ENCODE results near the gene PATJ.

DNA sequence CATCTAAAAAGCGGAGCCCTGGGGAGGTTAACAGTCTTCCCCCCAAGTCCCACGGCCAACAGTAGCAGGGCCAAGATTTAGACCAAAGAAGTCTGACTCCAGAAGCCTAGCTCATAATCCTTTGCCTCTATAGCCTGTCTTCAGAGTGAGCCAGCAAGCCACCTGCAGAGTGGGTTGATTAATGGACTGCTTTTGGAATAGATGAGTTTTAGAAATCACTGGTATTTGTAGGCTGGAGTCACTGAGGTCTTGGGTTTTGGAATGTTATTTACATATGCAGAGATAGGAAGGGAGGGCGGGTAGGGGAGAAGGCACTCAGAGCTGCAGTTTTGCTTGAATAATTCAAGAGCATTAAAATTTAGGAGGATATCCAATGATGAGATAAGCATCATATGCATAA, 361.6 kb downstream of the PATJ start:
- TF ChIP-seq, protein P1, sequence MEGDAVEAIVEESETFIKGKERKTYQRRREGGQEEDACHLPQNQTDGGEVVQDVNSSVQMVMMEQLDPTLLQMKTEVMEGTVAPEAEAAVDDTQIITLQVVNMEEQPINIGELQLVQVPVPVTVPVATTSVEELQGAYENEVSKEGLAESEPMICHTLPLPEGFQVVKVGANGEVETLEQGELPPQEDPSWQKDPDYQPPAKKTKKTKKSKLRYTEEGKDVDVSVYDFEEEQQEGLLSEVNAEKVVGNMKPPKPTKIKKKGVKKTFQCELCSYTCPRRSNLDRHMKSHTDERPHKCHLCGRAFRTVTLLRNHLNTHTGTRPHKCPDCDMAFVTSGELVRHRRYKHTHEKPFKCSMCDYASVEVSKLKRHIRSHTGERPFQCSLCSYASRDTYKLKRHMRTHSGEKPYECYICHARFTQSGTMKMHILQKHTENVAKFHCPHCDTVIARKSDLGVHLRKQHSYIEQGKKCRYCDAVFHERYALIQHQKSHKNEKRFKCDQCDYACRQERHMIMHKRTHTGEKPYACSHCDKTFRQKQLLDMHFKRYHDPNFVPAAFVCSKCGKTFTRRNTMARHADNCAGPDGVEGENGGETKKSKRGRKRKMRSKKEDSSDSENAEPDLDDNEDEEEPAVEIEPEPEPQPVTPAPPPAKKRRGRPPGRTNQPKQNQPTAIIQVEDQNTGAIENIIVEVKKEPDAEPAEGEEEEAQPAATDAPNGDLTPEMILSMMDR (IDR thresholded peaks at IDR 0.05; ENCODE audit: insufficient read depth, low read length): no peak
- TF ChIP-seq GABPA (IDR thresholded peaks at IDR 0.05; ENCODE audit: low read depth) (no peak), POLR2AphosphoS5 (IDR thresholded peaks at IDR 0.05; ENCODE audit: low read depth) (no peak)
- TF ChIP-seq, protein P2, sequence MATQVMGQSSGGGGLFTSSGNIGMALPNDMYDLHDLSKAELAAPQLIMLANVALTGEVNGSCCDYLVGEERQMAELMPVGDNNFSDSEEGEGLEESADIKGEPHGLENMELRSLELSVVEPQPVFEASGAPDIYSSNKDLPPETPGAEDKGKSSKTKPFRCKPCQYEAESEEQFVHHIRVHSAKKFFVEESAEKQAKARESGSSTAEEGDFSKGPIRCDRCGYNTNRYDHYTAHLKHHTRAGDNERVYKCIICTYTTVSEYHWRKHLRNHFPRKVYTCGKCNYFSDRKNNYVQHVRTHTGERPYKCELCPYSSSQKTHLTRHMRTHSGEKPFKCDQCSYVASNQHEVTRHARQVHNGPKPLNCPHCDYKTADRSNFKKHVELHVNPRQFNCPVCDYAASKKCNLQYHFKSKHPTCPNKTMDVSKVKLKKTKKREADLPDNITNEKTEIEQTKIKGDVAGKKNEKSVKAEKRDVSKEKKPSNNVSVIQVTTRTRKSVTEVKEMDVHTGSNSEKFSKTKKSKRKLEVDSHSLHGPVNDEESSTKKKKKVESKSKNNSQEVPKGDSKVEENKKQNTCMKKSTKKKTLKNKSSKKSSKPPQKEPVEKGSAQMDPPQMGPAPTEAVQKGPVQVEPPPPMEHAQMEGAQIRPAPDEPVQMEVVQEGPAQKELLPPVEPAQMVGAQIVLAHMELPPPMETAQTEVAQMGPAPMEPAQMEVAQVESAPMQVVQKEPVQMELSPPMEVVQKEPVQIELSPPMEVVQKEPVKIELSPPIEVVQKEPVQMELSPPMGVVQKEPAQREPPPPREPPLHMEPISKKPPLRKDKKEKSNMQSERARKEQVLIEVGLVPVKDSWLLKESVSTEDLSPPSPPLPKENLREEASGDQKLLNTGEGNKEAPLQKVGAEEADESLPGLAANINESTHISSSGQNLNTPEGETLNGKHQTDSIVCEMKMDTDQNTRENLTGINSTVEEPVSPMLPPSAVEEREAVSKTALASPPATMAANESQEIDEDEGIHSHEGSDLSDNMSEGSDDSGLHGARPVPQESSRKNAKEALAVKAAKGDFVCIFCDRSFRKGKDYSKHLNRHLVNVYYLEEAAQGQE (IDR thresholded peaks at IDR 0.05; ENCODE audit: insufficient replicate concordance, low read depth): no peak

All from HL-60 (cell line).